Omental fat pad (tissue), 4 donors: ENCODE results near the gene KCNQ5. TPM values are rescaled to one million over a fixed set of nuclear protein-coding genes. Genes with fewer than 3 reads are reported as not detected.

Source experiments
- ATAC-seq: fragments of 150-250 bp; one replicate; pipeline ENCODE4 v1.9.1; 2016; ENCODE audit warnings: mild to moderate bottlenecking, moderate library complexity; ENCODE audit not compliant: low FRiP score
- DNase-seq: peaks from one replicate; pipeline ENCODE4 v3.0.0-alpha.2; 2019; ENCODE audit warnings: low spot score
- total RNA-seq, 4 donors: library from RNA; depleted of rRNA; stranded (reverse); fragments of >200 nt; gene quantifications; one replicate each; pipeline ENCODE4 v1.1.0, GENCODE V29; 2016
- TF ChIP-seq, protein P1 (sequence below), 3 donors: fragments of 450-650 bp; IDR thresholded peaks; one replicate each; pipeline ENCODE4 v1.5.1; 2016 to 2017; ENCODE audit warnings: antibody characterized with exemption in 3 of 3, mild to moderate bottlenecking in 3 of 3, moderate library complexity in 2 of 3

Gene KCNQ5
- total RNA-seq, 4 donors from 2014 or later = 0.16 to 0.24 TPM; not detected in 2

DNA sequence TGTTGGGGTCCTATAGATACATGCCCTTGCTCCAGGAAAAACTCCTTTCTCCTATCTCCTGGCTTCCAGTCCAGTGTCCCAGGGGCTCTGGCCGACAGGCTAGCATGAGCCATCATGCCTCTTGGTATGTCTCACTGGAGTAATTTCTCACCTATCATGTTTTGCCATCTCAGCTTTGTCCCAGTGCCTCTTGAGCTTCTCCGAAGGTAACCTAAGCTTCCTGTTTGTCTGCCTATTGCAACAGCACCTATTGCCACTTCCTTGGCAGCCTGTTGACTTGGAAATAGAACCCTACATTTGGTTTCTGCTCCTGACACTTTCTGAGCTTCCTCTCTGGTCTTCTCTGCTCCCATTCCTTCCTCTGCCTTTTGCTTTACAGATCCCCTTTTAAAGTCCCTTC, 197.7 kb downstream of the KCNQ5 start:
- TF ChIP-seq, protein P1, sequence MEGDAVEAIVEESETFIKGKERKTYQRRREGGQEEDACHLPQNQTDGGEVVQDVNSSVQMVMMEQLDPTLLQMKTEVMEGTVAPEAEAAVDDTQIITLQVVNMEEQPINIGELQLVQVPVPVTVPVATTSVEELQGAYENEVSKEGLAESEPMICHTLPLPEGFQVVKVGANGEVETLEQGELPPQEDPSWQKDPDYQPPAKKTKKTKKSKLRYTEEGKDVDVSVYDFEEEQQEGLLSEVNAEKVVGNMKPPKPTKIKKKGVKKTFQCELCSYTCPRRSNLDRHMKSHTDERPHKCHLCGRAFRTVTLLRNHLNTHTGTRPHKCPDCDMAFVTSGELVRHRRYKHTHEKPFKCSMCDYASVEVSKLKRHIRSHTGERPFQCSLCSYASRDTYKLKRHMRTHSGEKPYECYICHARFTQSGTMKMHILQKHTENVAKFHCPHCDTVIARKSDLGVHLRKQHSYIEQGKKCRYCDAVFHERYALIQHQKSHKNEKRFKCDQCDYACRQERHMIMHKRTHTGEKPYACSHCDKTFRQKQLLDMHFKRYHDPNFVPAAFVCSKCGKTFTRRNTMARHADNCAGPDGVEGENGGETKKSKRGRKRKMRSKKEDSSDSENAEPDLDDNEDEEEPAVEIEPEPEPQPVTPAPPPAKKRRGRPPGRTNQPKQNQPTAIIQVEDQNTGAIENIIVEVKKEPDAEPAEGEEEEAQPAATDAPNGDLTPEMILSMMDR (IDR thresholded peaks at IDR 0.05) = no peak

DNA sequence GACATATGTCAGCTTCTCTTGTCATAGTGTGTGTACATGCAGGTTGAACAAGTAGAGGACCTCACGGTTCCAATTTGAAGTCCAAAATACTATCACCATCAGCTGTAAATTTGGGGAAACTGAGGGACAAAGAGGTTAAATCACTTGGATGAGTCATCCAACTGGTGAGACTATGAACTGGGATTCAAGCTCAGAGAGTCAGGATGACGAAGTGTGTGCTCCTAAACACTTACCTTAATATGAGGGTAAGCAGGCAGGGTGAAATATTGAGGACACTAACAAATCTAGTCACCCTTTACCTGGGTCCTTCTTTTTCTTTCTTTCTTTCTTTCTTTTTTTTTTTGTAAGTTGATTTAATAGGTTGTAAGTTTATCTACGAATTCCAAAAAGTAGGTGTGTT, 198.3 kb downstream of the KCNQ5 start:
- ATAC-seq (no peak), DNase-seq (no peak)
- TF ChIP-seq, protein P1 (IDR thresholded peaks at IDR 0.05) = no peak

More for the DNA sequence above, 197.7 kb downstream of the KCNQ5 start:
- no peak for DNase-seq
- no peak for ATAC-seq

DNA sequence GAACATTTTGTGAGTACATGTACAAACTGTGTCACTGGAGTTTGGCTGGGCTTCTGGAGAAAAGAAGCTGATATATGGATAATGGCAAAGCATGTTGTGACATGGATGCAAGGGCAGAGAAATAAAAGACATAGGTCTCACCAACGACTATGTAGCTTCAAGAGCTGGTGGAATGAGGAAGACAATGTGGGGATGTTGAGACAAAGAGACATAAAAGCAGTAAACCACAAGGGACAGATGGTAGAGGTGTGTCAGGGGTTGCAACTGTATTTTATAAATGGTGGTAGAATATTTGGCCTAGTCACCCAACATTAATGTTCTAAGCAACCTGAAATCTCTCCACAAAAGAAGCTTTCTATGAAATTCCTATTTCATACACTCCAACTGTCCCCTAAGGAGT, 199.0 kb downstream of the KCNQ5 start:
- TF ChIP-seq, protein P1 (IDR thresholded peaks at IDR 0.05) = no peak
- no peak for ATAC-seq
- no peak for DNase-seq

DNA sequence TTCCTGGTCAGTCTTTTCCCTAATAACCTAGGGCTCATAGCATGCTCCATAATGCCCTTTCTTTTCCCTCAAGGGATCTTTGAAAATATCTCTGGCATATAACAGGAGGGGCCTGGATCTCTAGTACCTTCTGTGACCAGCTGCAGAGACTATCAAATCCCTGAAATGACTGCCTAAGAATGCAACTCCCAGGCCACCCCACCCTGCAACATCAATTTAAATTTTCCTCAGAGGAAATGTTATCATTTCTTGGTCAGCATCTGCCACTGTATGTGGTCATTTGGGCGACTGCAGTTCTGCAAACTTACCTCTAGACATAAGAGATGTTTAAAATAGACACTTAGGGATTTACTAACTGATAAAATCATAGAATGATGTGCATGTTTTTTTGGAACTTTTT, 200.2 kb downstream of the KCNQ5 start:
- DNase-seq (no peak), ATAC-seq (no peak)
- TF ChIP-seq, protein P1 (IDR thresholded peaks at IDR 0.05) = no peak

DNA sequence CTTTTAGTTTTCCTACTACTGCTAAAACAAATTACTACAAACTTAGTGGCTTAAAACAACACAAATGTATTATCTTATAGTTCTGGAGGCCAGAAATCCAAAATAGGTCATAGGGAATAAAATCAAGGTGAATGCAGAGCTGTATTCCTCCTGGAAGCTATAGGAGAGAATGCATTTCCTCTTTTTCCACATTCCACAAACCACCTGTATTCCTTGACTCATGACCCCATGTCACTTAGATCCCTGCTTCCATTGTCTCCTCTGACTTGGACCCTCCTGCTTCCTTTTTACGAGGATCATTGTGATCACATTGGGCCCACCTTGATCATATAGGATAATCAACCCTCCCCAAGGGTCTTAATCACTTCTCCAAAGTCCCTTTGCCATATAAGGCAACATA, 200.8 kb downstream of the KCNQ5 start:
- DNase-seq (no peak), ATAC-seq (no peak)
- TF ChIP-seq, protein P1 (IDR thresholded peaks at IDR 0.05) = no peak

DNA sequence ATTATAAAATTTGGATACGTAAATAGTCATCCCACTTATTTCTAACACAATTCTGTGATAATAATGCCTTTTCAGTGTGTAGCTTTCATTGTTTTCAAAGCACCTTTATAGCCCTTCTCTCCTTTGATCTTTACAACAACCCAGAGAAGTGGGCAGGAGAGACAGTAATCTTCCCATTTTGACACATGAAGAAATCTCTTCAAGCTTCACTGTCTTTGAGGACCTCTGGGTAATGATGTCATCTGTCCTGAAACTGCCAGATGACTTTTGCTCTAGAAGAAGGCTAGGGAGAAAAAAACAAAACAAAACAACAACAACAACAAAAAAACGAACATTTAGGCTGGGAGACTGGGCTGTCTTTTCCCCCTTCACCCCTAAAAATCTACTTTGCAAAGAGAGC, 203.0 kb downstream of the KCNQ5 start:
- no peak for DNase-seq
- TF ChIP-seq, protein P1 (IDR thresholded peaks at IDR 0.05) = no peak
- ATAC-seq = no peak

DNA sequence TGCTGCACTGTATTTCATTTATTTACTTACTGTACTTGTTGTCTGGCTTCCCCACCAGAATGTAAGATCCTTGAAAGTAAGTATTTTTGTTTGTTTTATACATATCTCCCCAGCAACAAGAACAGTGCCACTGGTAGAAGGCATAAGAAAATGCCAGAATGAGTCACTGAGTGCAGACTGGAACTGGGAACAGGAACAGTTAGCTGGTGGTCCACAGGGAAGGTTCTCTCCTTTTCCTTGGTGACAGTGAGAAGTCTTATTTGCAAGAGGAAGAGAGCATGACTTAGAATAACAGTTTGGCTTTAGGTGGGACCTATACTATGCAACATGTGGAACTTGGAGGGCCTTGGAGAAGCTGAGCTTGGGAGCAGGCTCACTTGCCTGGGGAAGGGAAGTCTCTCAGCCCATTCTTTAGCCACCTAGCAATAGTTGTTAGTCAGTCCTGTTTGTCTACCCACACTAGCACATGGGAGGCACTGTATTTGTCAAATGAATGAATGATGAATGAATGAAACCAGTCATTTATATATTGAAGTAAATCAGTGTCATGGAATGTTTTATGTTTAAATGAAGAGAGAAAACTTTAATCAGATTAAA, 203.5 kb downstream of the KCNQ5 start:
- ATAC-seq (no peak), DNase-seq (no peak)
- TF ChIP-seq, protein P1 (IDR thresholded peaks at IDR 0.05) = no peak
